Endothelial cell of umbilical vein (primary cell): ENCODE results near the gene LPP. TPM values are rescaled to one million over a fixed set of nuclear protein-coding genes. Genes with fewer than 3 reads are reported as not detected.

Experiments used
- BruUV-seq: library from RNA; stranded (reverse); fragments of 400-500 nt; replicated peaks from 2 replicates; lab custom pipeline; 2021; lab: Mats Ljungman, UMichigan
- CTCF ChIA-PET: fragments of 300-600, 350-600 bp; sonication (Branson Sonifier 250); formaldehyde crosslinking; loops from one replicate; lab custom pipeline; 2021; ENCODE audit warnings: antibody characterized with exemption, inconsistent platforms; lab: Charles Lee
- POLR2A ChIA-PET: fragments of 300-600, 350-600 bp; sonication (Branson Sonifier 250); formaldehyde crosslinking; loops from one replicate; lab custom pipeline; 2021; ENCODE audit warnings: antibody characterized with exemption, inconsistent platforms; lab: Charles Lee
- DNase-seq: peaks from one replicate; pipeline ENCODE4 v3.0.0-alpha.2; 2011; ENCODE audit warnings: low read depth, low spot score
- FAIRE-seq: peaks from 2 replicates; lab custom pipeline; 2011; peaks lifted over from hg19 to GRCh38; lab: Jason Lieb, UNC
- H2AFZ ChIP-seq: 2 replicates; pipeline ENCODE4 v1.6.0; 2012; ENCODE audit warnings: low read depth, low read length, control low read depth, inconsistent platforms
- H3K27ac ChIP-seq: 2 replicates; pipeline ENCODE4 v1.5.1; 2011; ENCODE audit warnings: low read depth, mild to moderate bottlenecking, control low read depth, low read length, moderate library complexity; ENCODE audit not compliant: insufficient read depth
- H3K27me3 ChIP-seq, 2 experiments: 2 replicates each; pipeline versions ENCODE4 v1.6.0 to v1.6.1; 2011; ENCODE audit warnings: low read length in 2 of 2, mixed read lengths in 1 of 2; ENCODE audit not compliant: control insufficient read depth in 2 of 2, insufficient read depth in 2 of 2
- H3K36me3 ChIP-seq, 2 experiments: 2 replicates in 1 of 2; 3 replicates in 1 of 2; pipeline ENCODE4 v1.5.1; 2011; ENCODE audit warnings: low read length in 2 of 2, mild to moderate bottlenecking in 1 of 2, moderate library complexity in 1 of 2; ENCODE audit not compliant: control insufficient read depth in 2 of 2, insufficient read depth in 2 of 2; ENCODE audit errors: extremely low read depth in 1 of 2
- H3K4me1 ChIP-seq: 3 replicates; pipeline ENCODE4 v1.5.1; 2011; ENCODE audit warnings: mild to moderate bottlenecking, low read length; ENCODE audit not compliant: control insufficient read depth, insufficient read depth; ENCODE audit errors: extremely low read depth
- H3K4me2 ChIP-seq: 2 replicates; pipeline ENCODE4 v1.6.1; 2011; ENCODE audit warnings: low read length, control low read depth, mixed read lengths; ENCODE audit not compliant: insufficient read depth
- H3K4me3 ChIP-seq, 3 experiments: fragments of 200-600 bp in 1 of 3; sonication (generic), shearing (Covaris generic) in 1 of 3; replicated peaks in 1 of 3; 2 replicates each; pipeline ENCODE4 v1.5.1; 2011 to 2016; ENCODE audit warnings: control low read depth in 3 of 3, low read length in 3 of 3, mild to moderate bottlenecking in 2 of 3, inconsistent platforms in 1 of 3, low read depth in 1 of 3, moderate library complexity in 1 of 3; ENCODE audit not compliant: insufficient read depth in 1 of 3
- H3K79me2 ChIP-seq: 2 replicates; pipeline ENCODE4 v1.6.0; 2012; ENCODE audit warnings: low read length, inconsistent platforms; ENCODE audit not compliant: control insufficient read depth, insufficient read depth
- H3K9ac ChIP-seq: replicated peaks from 2 replicates; pipeline ENCODE3; 2011; ENCODE audit warnings: low read length, control low read depth; ENCODE audit not compliant: insufficient read depth; ENCODE audit errors: extremely low read depth
- H3K9me1 ChIP-seq: replicated peaks from 3 replicates; pipeline ENCODE4 v1.6.0; 2011; ENCODE audit warnings: mild to moderate bottlenecking, low read length; ENCODE audit not compliant: control insufficient read depth, insufficient read depth; ENCODE audit errors: extremely low read depth
- H3K9me3 ChIP-seq: replicated peaks from 2 replicates; pipeline ENCODE4 v1.5.1; 2012; ENCODE audit warnings: low read length, inconsistent platforms; ENCODE audit not compliant: control insufficient read depth, insufficient read depth
- H4K20me1 ChIP-seq: replicated peaks from 2 replicates; pipeline ENCODE3; 2011; ENCODE audit warnings: mild to moderate bottlenecking, low read length; ENCODE audit not compliant: control insufficient read depth, insufficient read depth; ENCODE audit errors: extremely low read depth
- CTCF ChIP-seq, 2 donors: IDR thresholded peaks; 1 replicate in 1 of 2; 2 replicates in 1 of 2; pipeline ENCODE4 v1.5.1; 2011; ENCODE audit warnings: low read length in 2 of 2, mild to moderate bottlenecking in 2 of 2, moderate library complexity in 2 of 2, control low read depth in 1 of 2, inconsistent platforms in 1 of 2, low read depth in 1 of 2; ENCODE audit not compliant: insufficient read depth in 1 of 2; ENCODE audit errors: extremely low read depth in 1 of 2
- EZH2 ChIP-seq: IDR thresholded peaks from 2 replicates; pipeline ENCODE4 v1.6.1; 2012; ENCODE audit warnings: borderline replicate concordance, low read depth, mild to moderate bottlenecking, moderate library complexity, low read length, inconsistent platforms; ENCODE audit not compliant: severe bottlenecking
- FOS ChIP-seq: IDR thresholded peaks from 2 replicates; pipeline ENCODE4 v1.6.1; 2011; ENCODE audit warnings: mild to moderate bottlenecking, low read length, moderate library complexity, borderline replicate concordance; ENCODE audit not compliant: insufficient read depth
- GATA2 ChIP-seq: IDR thresholded peaks from 2 replicates; pipeline ENCODE4 v1.7.0; 2011; ENCODE audit warnings: low read depth, mild to moderate bottlenecking, moderate library complexity, mixed read lengths, low read length; ENCODE audit not compliant: insufficient read length, insufficient read depth
- JUN ChIP-seq: IDR thresholded peaks from 2 replicates; pipeline ENCODE4 v1.6.1; 2011; ENCODE audit warnings: borderline replicate concordance, low read depth; ENCODE audit not compliant: insufficient read length, insufficient read depth
- MAX ChIP-seq: IDR thresholded peaks from 2 replicates; pipeline ENCODE4 v1.6.1; 2011; ENCODE audit not compliant: insufficient read depth, insufficient read length
- MYC ChIP-seq: IDR thresholded peaks from one replicate; pipeline ENCODE4 v1.6.1; 2011; ENCODE audit warnings: mild to moderate bottlenecking, low read depth, low read length
- POLR2A ChIP-seq: IDR thresholded peaks from 2 replicates; pipeline ENCODE4 v1.6.1; 2012; ENCODE audit warnings: low read depth, mild to moderate bottlenecking, control low read depth, low read length
- dilution Hi-C: fragments of 300-500 bp; cut with MboI; formaldehyde crosslinking; loops from one replicate; pipeline ENCODE4 v1.15.0; 2019; ENCODE audit warnings: low sequenced_read_pairs; ENCODE audit not compliant: extremely low pct_ligation_motif_present
- intact Hi-C: fragments of 100-400 bp; cut with micrococcal nuclease; formaldehyde crosslinking; loops from one replicate; pipeline ENCODE4 v1.10.0; 2022
- polyA plus RNA-seq, 4 experiments: library from polyadenylated mRNA; depleted of rRNA in 3 of 4; stranded (reverse) in 3 of 4; unstranded in 1 of 4; fragments of >200 nt; gene quantifications; 2 replicates each; pipeline versions ENCODE4 v1.2.1 to v1.2.3, GENCODE V29; 2011 to 2012; ENCODE audit warnings: missing spikeins in 1 of 4
- total RNA-seq: library from RNA; stranded (reverse); gene quantifications from 2 replicates; pipeline ENCODE4 v1.2.3, GENCODE V29; 2021

The LPP gene
- total and polyA plus RNA-seq, 2 donors (not counting 3 experiments of a cell fraction or from before 2014, with no cell fraction given): 16.9 to 153 TPM

- dilution Hi-C loops: no loop called here
- peaks cover 20% of the 10 kb centered on the region for H3K4me1 ChIP-seq
Observed at GRCh38 chr3:188584958-188585689, 431.2 kb downstream of the LPP start.

More at GRCh38 chr3:188584958-188585689, 431.2 kb downstream of the LPP start:
- FAIRE-seq (no peak), DNase-seq (peak; percentile 36)
- Histone ChIP-seq H3K79me2 (no peaks in the 10 kb centered on the region), H4K20me1 (no peaks in the 10 kb centered on the region), H3K9me1 (peaks cover 4% of the 10 kb centered on the region), H3K9me3 (no peaks in the 10 kb centered on the region), H2AFZ (no peak overlapping the region), H3K36me3 (no peaks in the 10 kb centered on the region), H3K9ac (peak overlapping the region; percentile 63), H3K4me3 (peak overlapping the region in 1 of 3 experiments; percentile 41), H3K27me3 (no peaks in the 10 kb centered on the region), H3K4me2 (peak overlapping the region; percentile 94), H3K27ac (peak overlapping the region; percentile 79)
- CTCF ChIA-PET: interaction anchor here (1.2 to 1.9 kb wide), 7 partner anchors 9 to 844 kb away, joined by 3 to 11 read pairs (median 3); no protein-coding TSS in a partner anchor
- intact Hi-C loops: loop anchor here (1.0 to 5.0 kb wide), 4 partner anchors 38 to 840 kb away; partner anchors contain the start of gene BCL6
- TF ChIP-seq GATA2 (no peak), EZH2 (no peak), FOS (peak; percentile 42), MYC (no peak), JUN (no peak), CTCF (IDR thresholded peaks at IDR 0.05; ENCODE audit: extremely low read depth in 1 of 2, insufficient read depth in 1 of 2, low read depth in 1 of 2, low read length in 2 of 2) (no peak), POLR2A (no peak), MAX (no peak)
- POLR2A ChIA-PET: no interaction called here
- no TSS peak for BruUV-seq
